GM12873 (cell line): Measurements from ENCODE around the gene ILRUN.

Experiments
- TF ChIP-seq, protein P1 (sequence below): IDR thresholded peaks from 2 replicates; pipeline ENCODE4 v1.5.1; 2012; ENCODE audit warnings: low read depth, mild to moderate bottlenecking, moderate library complexity, low read length, control low read depth; ENCODE audit not compliant: insufficient read depth; ENCODE audit errors: missing control alignments

The ILRUN gene

DNA sequence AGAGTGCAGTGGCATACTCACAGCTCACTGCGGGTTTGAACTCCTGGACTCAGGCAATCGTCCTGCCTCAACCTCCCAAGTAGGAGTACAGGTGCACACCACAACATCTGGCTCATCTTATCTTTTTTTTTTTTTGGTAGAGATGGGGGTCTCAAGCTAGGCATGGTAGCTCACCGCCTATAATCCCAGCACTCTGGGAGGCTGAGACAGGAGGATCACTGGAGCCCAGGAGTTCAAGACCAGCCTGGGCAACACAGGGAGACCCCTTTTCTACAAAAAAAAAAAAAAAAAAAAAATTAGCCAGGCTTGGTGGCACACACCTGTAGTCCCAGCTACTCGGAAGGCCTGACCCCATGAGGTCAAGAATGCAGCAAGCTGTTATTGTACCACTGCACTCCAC lies 31.5 kb downstream of the ILRUN start:
- TF ChIP-seq, protein P1, sequence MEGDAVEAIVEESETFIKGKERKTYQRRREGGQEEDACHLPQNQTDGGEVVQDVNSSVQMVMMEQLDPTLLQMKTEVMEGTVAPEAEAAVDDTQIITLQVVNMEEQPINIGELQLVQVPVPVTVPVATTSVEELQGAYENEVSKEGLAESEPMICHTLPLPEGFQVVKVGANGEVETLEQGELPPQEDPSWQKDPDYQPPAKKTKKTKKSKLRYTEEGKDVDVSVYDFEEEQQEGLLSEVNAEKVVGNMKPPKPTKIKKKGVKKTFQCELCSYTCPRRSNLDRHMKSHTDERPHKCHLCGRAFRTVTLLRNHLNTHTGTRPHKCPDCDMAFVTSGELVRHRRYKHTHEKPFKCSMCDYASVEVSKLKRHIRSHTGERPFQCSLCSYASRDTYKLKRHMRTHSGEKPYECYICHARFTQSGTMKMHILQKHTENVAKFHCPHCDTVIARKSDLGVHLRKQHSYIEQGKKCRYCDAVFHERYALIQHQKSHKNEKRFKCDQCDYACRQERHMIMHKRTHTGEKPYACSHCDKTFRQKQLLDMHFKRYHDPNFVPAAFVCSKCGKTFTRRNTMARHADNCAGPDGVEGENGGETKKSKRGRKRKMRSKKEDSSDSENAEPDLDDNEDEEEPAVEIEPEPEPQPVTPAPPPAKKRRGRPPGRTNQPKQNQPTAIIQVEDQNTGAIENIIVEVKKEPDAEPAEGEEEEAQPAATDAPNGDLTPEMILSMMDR, result no peak

DNA sequence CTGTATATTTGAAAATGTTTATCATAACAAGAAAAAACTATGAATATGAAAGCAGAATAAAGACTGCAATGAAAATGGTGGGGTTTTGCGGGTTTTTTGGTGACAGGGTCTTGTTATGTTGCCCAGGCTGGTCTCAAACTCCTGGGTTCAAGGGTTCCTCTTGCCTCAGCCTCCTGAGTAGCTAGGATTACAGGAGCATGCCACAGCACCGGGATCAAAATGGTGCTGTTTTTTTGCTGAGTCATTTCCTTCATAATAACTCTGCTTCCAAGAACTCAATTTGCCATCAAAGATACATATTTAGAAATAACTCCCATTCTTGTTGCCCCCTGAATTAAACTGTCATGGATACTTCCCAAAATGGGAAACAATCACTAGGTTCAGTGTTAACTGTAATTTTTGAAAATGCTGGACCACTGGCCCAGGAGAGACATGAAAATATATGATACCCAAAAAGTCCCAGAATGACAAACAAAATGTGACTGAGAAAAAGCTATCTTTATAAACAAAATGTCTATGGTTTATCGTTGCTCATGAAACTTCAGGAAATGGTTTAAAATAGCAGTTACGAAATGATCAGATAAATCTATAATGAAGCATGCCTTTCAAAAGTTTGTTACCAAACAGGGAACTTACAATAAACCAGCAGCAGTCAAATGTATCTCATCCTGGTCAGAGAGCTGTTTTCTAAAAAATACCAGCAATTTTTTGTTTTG lies 32.2 kb downstream of the ILRUN start:
- TF ChIP-seq, protein P1, result no peak

DNA sequence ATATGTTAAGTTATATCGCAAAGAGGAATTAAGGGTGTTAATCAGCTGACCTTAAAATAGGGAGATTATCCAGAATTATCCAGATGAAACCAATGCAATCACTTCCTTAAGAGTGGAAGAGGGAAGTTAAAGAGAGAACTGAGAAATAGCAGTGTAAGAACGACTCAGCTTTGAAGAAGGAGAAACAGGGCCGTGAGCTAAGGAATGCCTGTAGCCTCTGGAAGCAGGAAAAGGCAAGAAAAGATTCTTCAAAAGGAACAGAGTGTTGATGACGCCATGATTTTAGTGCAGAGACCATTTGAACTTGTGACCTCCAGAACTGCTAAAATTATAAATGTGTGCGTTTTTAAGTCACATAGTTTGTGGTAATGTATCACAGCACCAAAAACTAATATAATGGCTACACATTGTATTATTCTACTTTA lies 32.7 kb downstream of the ILRUN start:
- TF ChIP-seq, protein P1, result no peak

DNA sequence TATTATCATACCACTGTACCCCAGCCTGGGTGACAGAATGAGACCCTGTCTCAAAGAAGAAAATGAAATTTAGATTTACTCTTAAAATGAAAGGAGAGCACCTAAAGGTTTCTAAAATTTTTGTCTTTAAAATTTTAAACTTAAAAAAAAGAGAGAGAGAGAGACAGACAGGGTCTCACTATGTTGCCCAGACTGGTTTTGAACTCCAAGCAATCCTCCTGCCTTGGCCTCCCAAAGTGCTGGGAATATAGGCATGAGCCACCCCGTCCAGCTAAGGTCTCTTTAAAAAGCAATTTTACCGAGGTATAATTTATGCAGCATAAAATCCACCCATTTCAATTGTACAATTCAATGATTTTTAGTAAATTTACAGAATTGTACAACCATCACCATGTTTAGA lies 33.2 kb downstream of the ILRUN start:
- TF ChIP-seq, protein P1, result no peak

- TF ChIP-seq, protein P1, result no peak
These were observed 35.2 kb downstream of the ILRUN start for GRCh38 chr6:34661357-34661756.

GRCh38 chr6:34658605-34659265 lies 37.8 kb downstream of the ILRUN start:
- TF ChIP-seq, protein P1, result no peak

- TF ChIP-seq, protein P1, result no peak
These were observed 39.1 kb downstream of the ILRUN start for GRCh38 chr6:34657307-34657978.
